Panc1 (cell line): ENCODE data around the gene INPP5A.

Experiments used
- CTCF ChIP-seq: fragments of 450-650 bp; IDR thresholded peaks from 2 replicates; pipeline ENCODE4 v1.5.1; 2017; ENCODE audit warnings: mild to moderate bottlenecking
- POLR2AphosphoS5 ChIP-seq: IDR thresholded peaks from 2 replicates; pipeline ENCODE4 v1.6.1; 2012; ENCODE audit warnings: mild to moderate bottlenecking, low read depth, low read length, moderate library complexity
- REST ChIP-seq, 2 experiments: IDR thresholded peaks; 2 replicates each; pipeline ENCODE4 v1.6.1; 2011 to 2012; ENCODE audit warnings: low read depth in 2 of 2, control low read depth in 1 of 2, low read length in 1 of 2, mild to moderate bottlenecking in 1 of 2, moderate library complexity in 1 of 2; ENCODE audit not compliant: insufficient read depth in 1 of 2
- TCF7L2 ChIP-seq: IDR thresholded peaks from 2 replicates; pipeline ENCODE4 v1.6.1; 2011; ENCODE audit warnings: mild to moderate bottlenecking, low read depth, low read length, inconsistent platforms

DNA sequence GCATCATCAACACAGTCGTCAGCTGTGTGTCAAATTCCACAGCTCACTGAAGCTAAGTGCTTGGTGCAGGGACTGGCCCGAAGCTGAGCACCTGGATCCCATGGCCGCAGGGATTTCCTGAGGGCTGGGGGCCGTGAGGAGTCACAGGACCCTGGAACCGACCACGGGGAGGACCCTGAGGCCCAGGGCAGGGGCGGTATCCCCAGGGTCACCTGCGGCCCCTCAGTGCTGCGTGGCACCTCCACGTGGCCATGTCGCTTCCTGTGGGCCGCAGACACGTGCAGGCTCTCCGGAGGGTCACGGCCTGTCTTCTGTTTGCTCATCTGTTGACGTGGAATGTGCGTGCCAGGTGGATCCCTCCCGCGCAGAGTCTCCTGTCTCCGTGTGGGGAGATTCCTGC lies 194.9 kb downstream of the INPP5A start:
- TF ChIP-seq CTCF (no peak), POLR2AphosphoS5 (no peak), TCF7L2 (no peak), REST (IDR thresholded peaks at IDR 0.05; ENCODE audit: insufficient read depth in 1 of 2, low read depth in 2 of 2, low read length in 1 of 2) (no peak)
